ENCODE results near the gene CASK. TPM values are rescaled to one million over a fixed set of nuclear protein-coding genes. Genes with fewer than 3 reads are reported as not detected.

CASK gene, protein sequence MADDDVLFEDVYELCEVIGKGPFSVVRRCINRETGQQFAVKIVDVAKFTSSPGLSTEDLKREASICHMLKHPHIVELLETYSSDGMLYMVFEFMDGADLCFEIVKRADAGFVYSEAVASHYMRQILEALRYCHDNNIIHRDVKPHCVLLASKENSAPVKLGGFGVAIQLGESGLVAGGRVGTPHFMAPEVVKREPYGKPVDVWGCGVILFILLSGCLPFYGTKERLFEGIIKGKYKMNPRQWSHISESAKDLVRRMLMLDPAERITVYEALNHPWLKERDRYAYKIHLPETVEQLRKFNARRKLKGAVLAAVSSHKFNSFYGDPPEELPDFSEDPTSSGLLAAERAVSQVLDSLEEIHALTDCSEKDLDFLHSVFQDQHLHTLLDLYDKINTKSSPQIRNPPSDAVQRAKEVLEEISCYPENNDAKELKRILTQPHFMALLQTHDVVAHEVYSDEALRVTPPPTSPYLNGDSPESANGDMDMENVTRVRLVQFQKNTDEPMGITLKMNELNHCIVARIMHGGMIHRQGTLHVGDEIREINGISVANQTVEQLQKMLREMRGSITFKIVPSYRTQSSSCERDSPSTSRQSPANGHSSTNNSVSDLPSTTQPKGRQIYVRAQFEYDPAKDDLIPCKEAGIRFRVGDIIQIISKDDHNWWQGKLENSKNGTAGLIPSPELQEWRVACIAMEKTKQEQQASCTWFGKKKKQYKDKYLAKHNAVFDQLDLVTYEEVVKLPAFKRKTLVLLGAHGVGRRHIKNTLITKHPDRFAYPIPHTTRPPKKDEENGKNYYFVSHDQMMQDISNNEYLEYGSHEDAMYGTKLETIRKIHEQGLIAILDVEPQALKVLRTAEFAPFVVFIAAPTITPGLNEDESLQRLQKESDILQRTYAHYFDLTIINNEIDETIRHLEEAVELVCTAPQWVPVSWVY
- total RNA-seq (28.1 TPM), polyA plus RNA-seq (ENCODE audit: insufficient read depth in 1 of 8, insufficient read length in 8 of 8, low replicate concordance in 1 of 8) (10 to 100 TPM; 17.5 to 41.5 (median 25.1) TPM)
- long read RNA-seq, donor 1, full-length matches to known transcripts: 3 of 3 reads
- long read RNA-seq, donor 1, partial matches to known transcripts: 0 of 3 reads
- long read RNA-seq, donor 1, other reads (novel, unspliced or antisense): 0 of 3 reads
- long read RNA-seq, donor 2: 0 reads
- long read RNA-seq, donor 3, full-length matches to known transcripts: 4 of 4 reads
- long read RNA-seq, donor 3, partial matches to known transcripts: 0 of 4 reads
- long read RNA-seq, donor 3, other reads (novel, unspliced or antisense): 0 of 4 reads
- long read RNA-seq, donor 4, full-length matches to known transcripts: 1 of 1 reads
- long read RNA-seq, donor 4, partial matches to known transcripts: 0 of 1 reads
- long read RNA-seq, donor 4, other reads (novel, unspliced or antisense): 0 of 1 reads
- long read RNA-seq, donor 5, full-length matches to known transcripts: 4 of 4 reads
- long read RNA-seq, donor 5, partial matches to known transcripts: 0 of 4 reads
- long read RNA-seq, donor 5, other reads (novel, unspliced or antisense): 0 of 4 reads
- long read RNA-seq, donor 6, full-length matches to known transcripts: 4 of 4 reads
- long read RNA-seq, donor 6, partial matches to known transcripts: 0 of 4 reads
- long read RNA-seq, donor 6, other reads (novel, unspliced or antisense): 0 of 4 reads
- long read RNA-seq, donor 7, full-length matches to known transcripts: 2 of 2 reads
- long read RNA-seq, donor 7, partial matches to known transcripts: 0 of 2 reads
- long read RNA-seq, donor 7, other reads (novel, unspliced or antisense): 0 of 2 reads
- long read RNA-seq, donor 8, full-length matches to known transcripts: 5 of 5 reads
- long read RNA-seq, donor 8, partial matches to known transcripts: 0 of 5 reads
- long read RNA-seq, donor 8, other reads (novel, unspliced or antisense): 0 of 5 reads
- long read RNA-seq, donor 9, partial matches to known transcripts: 0 of 2 reads
- long read RNA-seq, donor 9, other reads (novel, unspliced or antisense): 0 of 2 reads
- long read RNA-seq, donor 10, full-length matches to known transcripts: 1 of 1 reads
- long read RNA-seq, donor 10, partial matches to known transcripts: 0 of 1 reads
- long read RNA-seq, donor 10, other reads (novel, unspliced or antisense): 0 of 1 reads
- long read RNA-seq, donor 11, full-length matches to known transcripts: 2 of 2 reads
- long read RNA-seq, donor 11, partial matches to known transcripts: 0 of 2 reads
- long read RNA-seq, donor 11, other reads (novel, unspliced or antisense): 0 of 2 reads

DNA sequence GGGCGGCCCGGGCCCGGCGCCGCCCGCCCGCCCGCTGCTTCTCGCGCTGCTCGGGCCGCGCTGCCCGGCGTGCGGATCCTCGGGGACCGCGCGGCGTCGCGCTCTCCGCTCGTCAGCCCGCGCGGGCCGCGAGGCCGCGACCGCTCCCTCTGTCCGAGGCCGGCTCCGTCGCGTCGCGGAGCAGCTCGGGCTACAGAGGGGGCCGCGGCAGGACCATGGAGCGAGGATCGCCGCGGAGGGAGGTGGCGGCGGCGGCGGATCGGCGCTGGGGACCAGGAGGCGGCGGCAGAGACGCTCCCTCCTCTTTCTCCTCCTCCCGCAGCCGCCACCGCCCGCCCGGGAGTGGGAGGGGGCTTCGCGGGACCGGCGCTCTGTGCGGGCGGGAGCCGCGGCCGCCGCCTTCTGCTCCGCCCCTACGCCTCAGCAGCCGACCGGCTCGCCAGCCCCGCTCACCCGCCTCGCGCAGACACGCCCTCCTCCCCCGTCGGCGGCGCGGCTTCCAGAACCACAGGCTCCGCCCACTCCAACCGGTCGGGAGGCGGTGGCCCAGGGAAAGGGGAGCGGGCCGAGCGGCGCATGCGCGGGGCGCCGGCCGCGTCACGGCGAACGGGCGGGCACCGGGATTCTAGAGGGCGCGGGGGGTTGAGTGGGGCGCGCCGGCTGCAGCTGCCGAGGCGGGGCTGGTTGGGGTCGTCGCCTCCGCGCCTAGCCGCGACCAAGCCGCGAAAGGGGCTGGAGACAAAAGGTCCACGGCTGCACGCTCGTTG lies at the start of gene CASK:
Gene CASK, minus strand, starts transcription at position 344 of the 767 bp plus-strand sequence. CDS start 566 bp downstream, outside the sequence.
- H3K4me1 ChIP-seq (ENCODE audit: control insufficient read depth, insufficient read depth, low read length): no peaks in the 10 kb centered on the region
- peak within 1 kb of the TSS; percentile 73 for H3K4me3 ChIP-seq (ENCODE audit: low read length)
- no peaks in the 10 kb centered on the region for H3K36me3 ChIP-seq (ENCODE audit: control insufficient read depth, insufficient read depth, low read length)
- H3K9me3 ChIP-seq (replicated peaks; ENCODE audit: control insufficient read depth, low read depth, low read length): no peaks in the 10 kb centered on the region
- H3K27ac ChIP-seq (ENCODE audit: low read length): peak within 1 kb of the TSS; percentile 93
- DNase-seq: peak; percentile 97
- 31% methylated on average over 109 of the region's 123 CpGs for WGBS (ENCODE audit: insufficient coverage)
- peaks cover 14% of the 10 kb centered on the region for H3K27me3 ChIP-seq (ENCODE audit: control insufficient read depth, insufficient read depth, low read length)

DNA sequence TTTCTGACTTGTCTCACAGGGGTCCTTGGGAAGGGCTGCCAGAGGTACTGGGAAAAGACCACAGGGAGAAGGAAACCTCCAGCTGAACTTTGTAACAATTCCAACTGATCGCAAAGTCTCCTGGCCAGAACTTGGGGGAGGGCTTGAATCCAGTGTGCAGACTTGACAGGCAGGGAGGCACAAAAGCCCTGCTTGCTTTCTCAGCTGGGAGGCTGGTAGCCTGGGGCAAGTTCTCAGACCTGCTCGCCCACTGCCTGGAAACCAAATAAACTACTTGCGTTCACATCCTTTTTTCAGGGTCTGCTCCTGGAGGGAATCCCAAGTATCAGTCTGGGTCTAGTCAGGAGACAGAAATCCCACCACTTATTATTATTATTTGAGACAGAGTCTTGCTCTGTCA lies 48.0 kb upstream of the CASK start:
- H3K27ac ChIP-seq (ENCODE audit: low read length): no peak overlapping the region
- DNase-seq: no peak
- no peaks in the 10 kb centered on the region for H3K4me1 ChIP-seq (ENCODE audit: control insufficient read depth, insufficient read depth, low read length)
- H3K9me3 ChIP-seq (replicated peaks; ENCODE audit: control insufficient read depth, low read depth, low read length): no peaks in the 10 kb centered on the region
- WGBS (ENCODE audit: insufficient coverage): 80% methylated on average over 1 of the region's 3 CpGs
- H3K27me3 ChIP-seq (ENCODE audit: control insufficient read depth, insufficient read depth, low read length): peaks cover 18% of the 10 kb centered on the region
- no peaks in the 10 kb centered on the region for H3K36me3 ChIP-seq (ENCODE audit: control insufficient read depth, insufficient read depth, low read length)
- no peak overlapping the region for H3K4me3 ChIP-seq (ENCODE audit: low read length)

DNA sequence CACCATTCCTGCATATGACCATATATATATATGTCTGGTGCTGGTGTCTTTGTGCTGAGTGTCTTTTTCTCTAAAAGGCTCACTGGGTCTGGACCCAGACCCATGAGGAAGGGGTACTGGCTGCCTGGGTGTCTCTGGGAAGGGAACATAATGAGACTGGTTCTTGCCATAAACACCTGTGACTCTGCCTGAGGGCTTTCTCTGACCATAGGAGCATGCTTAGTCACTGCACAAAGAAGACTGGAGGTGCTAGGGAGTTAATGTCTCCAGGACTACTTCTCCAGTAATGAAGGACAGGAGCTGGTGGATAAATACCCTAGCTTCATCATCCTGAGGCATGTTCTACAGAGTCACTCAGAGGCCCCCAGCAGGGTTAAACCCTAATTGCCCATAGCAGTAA lies 47.1 kb upstream of the CASK start:
- Histone ChIP-seq H3K27ac (ENCODE audit: low read length) (no peak overlapping the region), H3K36me3 (ENCODE audit: control insufficient read depth, insufficient read depth, low read length) (no peaks in the 10 kb centered on the region), H3K9me3 (replicated peaks; ENCODE audit: control insufficient read depth, low read depth, low read length) (no peaks in the 10 kb centered on the region), H3K4me3 (ENCODE audit: low read length) (no peak overlapping the region), H3K4me1 (ENCODE audit: control insufficient read depth, insufficient read depth, low read length) (no peaks in the 10 kb centered on the region), H3K27me3 (ENCODE audit: control insufficient read depth, insufficient read depth, low read length) (peaks cover 19% of the 10 kb centered on the region)
- no peak for DNase-seq

DNA sequence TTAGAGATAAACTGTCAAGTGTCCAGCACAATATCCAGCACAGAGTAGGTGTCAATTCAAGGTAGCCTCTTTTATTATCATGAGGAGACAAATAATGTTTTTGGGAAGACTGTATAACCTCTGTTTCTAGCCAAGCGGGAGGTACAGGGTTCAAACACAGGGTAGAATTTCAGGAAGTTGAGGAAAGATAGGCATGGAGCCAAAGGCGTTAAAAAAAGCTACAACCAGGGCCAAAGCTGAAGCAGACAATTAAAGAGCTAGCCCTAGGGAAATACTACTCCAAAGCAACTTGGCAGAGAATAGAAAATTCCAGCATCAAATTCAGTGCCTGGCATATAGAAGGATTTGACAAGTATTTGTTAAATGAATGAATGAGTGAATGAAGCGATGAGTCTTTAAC lies 40.0 kb upstream of the CASK start:
- DNase-seq: peak; percentile 10
- Histone ChIP-seq H3K27ac (ENCODE audit: low read length) (no peak overlapping the region), H3K4me3 (ENCODE audit: low read length) (no peak overlapping the region), H3K9me3 (replicated peaks; ENCODE audit: control insufficient read depth, low read depth, low read length) (no peaks in the 10 kb centered on the region), H3K36me3 (ENCODE audit: control insufficient read depth, insufficient read depth, low read length) (no peaks in the 10 kb centered on the region), H3K27me3 (ENCODE audit: control insufficient read depth, insufficient read depth, low read length) (peaks cover 8% of the 10 kb centered on the region), H3K4me1 (ENCODE audit: control insufficient read depth, insufficient read depth, low read length) (no peaks in the 10 kb centered on the region)
- WGBS (ENCODE audit: insufficient coverage): 65% methylated on average over 2 of the region's 3 CpGs

DNA sequence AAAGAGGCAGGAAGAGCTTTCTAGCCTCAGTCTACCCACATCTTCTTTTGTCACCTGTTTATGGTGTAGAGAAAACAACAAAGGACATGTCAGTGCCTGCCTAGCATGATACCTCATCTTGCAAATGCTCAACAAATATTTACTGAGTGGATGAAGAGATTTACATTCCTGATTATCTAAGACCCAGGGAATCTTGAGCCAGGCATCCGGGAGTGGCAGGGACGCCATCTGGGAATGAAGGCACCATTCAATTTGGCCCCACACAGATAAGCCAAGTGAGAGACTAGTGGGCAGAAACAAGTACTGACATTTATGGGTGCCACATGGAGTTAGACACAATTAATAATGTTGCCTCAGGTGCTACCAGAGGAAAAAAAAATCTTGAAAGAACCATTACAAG lies 36.8 kb upstream of the CASK start:
- no peak for DNase-seq
- Histone ChIP-seq H3K36me3 (ENCODE audit: control insufficient read depth, insufficient read depth, low read length) (no peaks in the 10 kb centered on the region), H3K27me3 (ENCODE audit: control insufficient read depth, insufficient read depth, low read length) (peaks cover 4% of the 10 kb centered on the region), H3K27ac (ENCODE audit: low read length) (no peak overlapping the region), H3K4me1 (ENCODE audit: control insufficient read depth, insufficient read depth, low read length) (no peaks in the 10 kb centered on the region), H3K4me3 (ENCODE audit: low read length) (no peak overlapping the region), H3K9me3 (replicated peaks; ENCODE audit: control insufficient read depth, low read depth, low read length) (no peaks in the 10 kb centered on the region)
- WGBS (ENCODE audit: insufficient coverage): no CpG with 5 or more reads among the region's 2 CpGs

DNA sequence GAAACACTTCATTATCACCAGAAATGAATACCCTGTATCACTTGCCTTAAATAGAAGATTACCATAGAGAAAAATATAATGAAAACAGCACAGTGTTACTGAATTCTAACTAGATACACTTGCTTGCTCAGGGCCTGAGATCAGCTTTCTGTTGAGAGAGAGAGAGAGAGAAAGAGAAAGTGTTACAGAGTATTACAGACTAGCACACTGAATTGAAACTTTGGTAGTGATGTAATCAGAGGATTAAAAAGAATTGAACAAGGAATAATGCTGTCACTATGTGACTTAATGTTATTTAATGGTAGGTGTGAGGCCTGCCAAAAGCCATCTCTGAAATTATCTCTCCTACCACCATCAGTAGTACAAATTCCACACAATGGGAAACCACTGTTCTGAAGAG lies 35.5 kb upstream of the CASK start:
- no peak for DNase-seq
- Histone ChIP-seq H3K36me3 (ENCODE audit: control insufficient read depth, insufficient read depth, low read length) (no peaks in the 10 kb centered on the region), H3K4me3 (ENCODE audit: low read length) (no peak overlapping the region)

DNA sequence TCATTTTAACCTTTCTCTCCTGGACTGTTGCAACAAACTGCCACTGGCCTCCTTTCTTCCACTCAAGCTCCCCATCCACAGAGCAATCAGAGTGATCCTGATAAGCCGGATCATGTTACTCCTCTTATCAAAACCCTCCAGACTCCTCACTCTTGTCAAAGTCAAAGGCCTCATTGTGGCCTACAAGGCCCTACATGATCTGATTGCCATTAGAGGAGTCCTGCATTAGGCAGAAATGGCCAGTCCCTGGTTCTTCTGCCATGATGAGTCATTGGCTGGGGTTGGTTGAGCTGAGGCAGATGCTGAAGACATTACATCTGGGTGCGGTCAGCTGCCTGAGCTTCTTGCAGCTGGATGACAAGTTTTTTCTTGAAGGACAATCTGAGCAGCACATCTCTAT lies 32.7 kb upstream of the CASK start:
- 82% methylated on average over 1 of the region's 2 CpGs for WGBS (ENCODE audit: insufficient coverage)
- H3K36me3 ChIP-seq (ENCODE audit: control insufficient read depth, insufficient read depth, low read length): no peaks in the 10 kb centered on the region
- H3K27me3 ChIP-seq (ENCODE audit: control insufficient read depth, insufficient read depth, low read length): peaks cover 5% of the 10 kb centered on the region
- H3K9me3 ChIP-seq (replicated peaks; ENCODE audit: control insufficient read depth, low read depth, low read length): no peaks in the 10 kb centered on the region
- no peak overlapping the region for H3K27ac ChIP-seq (ENCODE audit: low read length)
- no peaks in the 10 kb centered on the region for H3K4me1 ChIP-seq (ENCODE audit: control insufficient read depth, insufficient read depth, low read length)
- DNase-seq: no peak
- H3K4me3 ChIP-seq (ENCODE audit: low read length): no peak overlapping the region

More for the DNA sequence above, 35.5 kb upstream of the CASK start:
- Histone ChIP-seq H3K4me1 (ENCODE audit: control insufficient read depth, insufficient read depth, low read length) (no peaks in the 10 kb centered on the region), H3K27me3 (ENCODE audit: control insufficient read depth, insufficient read depth, low read length) (peaks cover 2% of the 10 kb centered on the region), H3K9me3 (replicated peaks; ENCODE audit: control insufficient read depth, low read depth, low read length) (no peaks in the 10 kb centered on the region), H3K27ac (ENCODE audit: low read length) (no peak overlapping the region)

DNA sequence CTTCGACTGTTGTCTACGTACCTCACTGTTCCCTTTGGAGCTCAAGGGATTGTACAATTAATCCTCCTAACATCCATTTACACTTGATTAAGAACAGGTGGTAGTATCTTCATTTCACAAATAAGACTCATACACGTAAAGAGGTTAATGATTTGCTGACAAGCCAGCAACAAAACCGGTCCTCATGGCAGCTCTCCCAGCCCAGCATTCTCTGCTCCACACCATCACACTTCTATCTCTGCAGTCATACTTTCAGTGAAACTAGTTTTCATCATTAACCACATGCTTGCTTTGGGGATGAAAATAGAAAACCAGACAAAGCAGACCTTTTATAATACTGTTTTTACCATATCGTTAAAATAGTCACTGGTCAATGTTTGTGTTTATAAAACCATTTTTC lies 28.7 kb upstream of the CASK start:
- no peaks in the 10 kb centered on the region for H3K36me3 ChIP-seq (ENCODE audit: control insufficient read depth, insufficient read depth, low read length)
- H3K4me1 ChIP-seq (ENCODE audit: control insufficient read depth, insufficient read depth, low read length): no peaks in the 10 kb centered on the region
- H3K4me3 ChIP-seq (ENCODE audit: low read length): no peak overlapping the region
- no peak overlapping the region for H3K27ac ChIP-seq (ENCODE audit: low read length)
- H3K27me3 ChIP-seq (ENCODE audit: control insufficient read depth, insufficient read depth, low read length): peaks cover 5% of the 10 kb centered on the region
- no peaks in the 10 kb centered on the region for H3K9me3 ChIP-seq (replicated peaks; ENCODE audit: control insufficient read depth, low read depth, low read length)
- 0% methylated on average over 1 of the region's 5 CpGs for WGBS (ENCODE audit: insufficient coverage)
- no peak for DNase-seq

All from muscle of leg (tissue), 16 donors.